Chondrocyte (in vitro differentiated cells): ENCODE results near the gene USP17L13. TPM values are rescaled to one million over a fixed set of nuclear protein-coding genes. Genes with fewer than 3 reads are reported as not detected.
"Not testable (repeated sequence)": the region's sequence is repeated elsewhere in the genome, so short reads cannot be mapped to it uniquely, and the experiment has no call there.

ENCODE experiments used
- DNase-seq: peaks from one replicate; pipeline ENCODE4 v3.0.0; 2021; ENCODE audit warnings: mixed read lengths, low spot score
- H3K27ac Mint-ChIP-seq: one replicate; pipeline ENCODE4 v1.8.0; 2021; ENCODE audit warnings: mild to moderate bottlenecking, moderate library complexity, mixed read lengths; ENCODE audit not compliant: unreplicated experiment
- H3K27me3 Mint-ChIP-seq: 2 replicates; pipeline ENCODE4 v1.8.0; 2021; ENCODE audit warnings: low read depth, mixed read lengths
- H3K36me3 Mint-ChIP-seq: 2 replicates; pipeline ENCODE4 v1.8.0; 2021; ENCODE audit warnings: low read depth, mixed read lengths
- H3K4me1 Mint-ChIP-seq: 2 replicates; pipeline ENCODE4 v1.8.0; 2021; ENCODE audit warnings: low read depth, mild to moderate bottlenecking, mixed read lengths
- H3K4me3 Mint-ChIP-seq: one replicate; pipeline ENCODE4 v1.8.0; 2021; ENCODE audit warnings: mild to moderate bottlenecking, moderate library complexity, mixed read lengths; ENCODE audit not compliant: unreplicated experiment
- H3K9me3 Mint-ChIP-seq: 2 replicates; pipeline ENCODE4 v1.8.0; 2021; ENCODE audit warnings: low read depth, mixed read lengths
- long read RNA-seq: library from polyadenylated mRNA; stranded (forward); transcript quantifications from one replicate; pipeline ENCODE4 v2.0.0, GENCODE V29; 2021
- total RNA-seq: library from RNA; stranded (reverse); gene quantifications from 3 replicates; pipeline ENCODE4 v1.2.1, GENCODE V29; 2021

Gene USP17L13
- total RNA-seq: not detected in 3 replicates
- long read RNA-seq: 0 reads

- not testable (repeated sequence) for H3K27ac Mint-ChIP-seq, H3K27me3 Mint-ChIP-seq, H3K4me1 Mint-ChIP-seq, DNase-seq, H3K4me3 Mint-ChIP-seq, H3K9me3 Mint-ChIP-seq, H3K36me3 Mint-ChIP-seq
Measured at GRCh38 chr4:9224596-9224995, at the start of gene USP17L13. Gene USP17L13, plus strand, starts transcription at chr4:9224896. Its CDS starts 0 bp downstream, at chr4:9224896.

GRCh38 chr4:9210357-9210756 lies 14.3 kb upstream of the USP17L13 start, which contains the start of gene USP17L10:
Gene USP17L10, plus strand, starts transcription at chr4:9210657. Its CDS starts 0 bp downstream, at chr4:9210657.
- H3K4me3 Mint-ChIP-seq, DNase-seq, H3K36me3 Mint-ChIP-seq, H3K9me3 Mint-ChIP-seq, H3K27me3 Mint-ChIP-seq, H3K4me1 Mint-ChIP-seq, H3K27ac Mint-ChIP-seq: not testable (repeated sequence)

GRCh38 chr4:9214701-9215100 lies 10.0 kb upstream of the USP17L13 start:
- H3K4me3 Mint-ChIP-seq, H3K27me3 Mint-ChIP-seq, H3K4me1 Mint-ChIP-seq, H3K27ac Mint-ChIP-seq, H3K36me3 Mint-ChIP-seq, H3K9me3 Mint-ChIP-seq: not testable (repeated sequence)
- peak; percentile 53 for DNase-seq

- H3K36me3 Mint-ChIP-seq, H3K4me3 Mint-ChIP-seq, H3K4me1 Mint-ChIP-seq, H3K9me3 Mint-ChIP-seq, DNase-seq, H3K27me3 Mint-ChIP-seq, H3K27ac Mint-ChIP-seq: not testable (repeated sequence)
Measured at GRCh38 chr4:9215105-9215504, 9.6 kb upstream of the USP17L13 start, which contains the start of gene USP17L11. Gene USP17L11, plus strand, starts transcription at chr4:9215405. Its CDS starts 0 bp downstream, at chr4:9215405.

GRCh38 chr4:9219852-9220251 lies 4.8 kb upstream of the USP17L13 start, which contains the start of gene USP17L12:
Gene USP17L12, plus strand, starts transcription at chr4:9220152. Its CDS starts 0 bp downstream, at chr4:9220152.
- H3K27me3 Mint-ChIP-seq, DNase-seq, H3K27ac Mint-ChIP-seq, H3K36me3 Mint-ChIP-seq, H3K4me1 Mint-ChIP-seq, H3K4me3 Mint-ChIP-seq, H3K9me3 Mint-ChIP-seq: not testable (repeated sequence)

GRCh38 chr4:9230249-9230648 lies 5.6 kb downstream of the USP17L13 start:
- DNase-seq: peak; percentile 69
- H3K36me3 Mint-ChIP-seq, H3K27me3 Mint-ChIP-seq, H3K4me1 Mint-ChIP-seq, H3K9me3 Mint-ChIP-seq, H3K4me3 Mint-ChIP-seq, H3K27ac Mint-ChIP-seq: not testable (repeated sequence)

GRCh38 chr4:9234085-9234484 lies 9.4 kb downstream of the USP17L13 start, which contains the start of gene USP17L15:
Gene USP17L15, plus strand, starts transcription at chr4:9234385. Its CDS starts 0 bp downstream, at chr4:9234385.
- H3K27ac Mint-ChIP-seq, DNase-seq, H3K36me3 Mint-ChIP-seq, H3K9me3 Mint-ChIP-seq, H3K27me3 Mint-ChIP-seq, H3K4me3 Mint-ChIP-seq, H3K4me1 Mint-ChIP-seq: not testable (repeated sequence)

GRCh38 chr4:9238461-9238860 lies 13.8 kb downstream of the USP17L13 start:
- not testable (repeated sequence) for H3K4me1 Mint-ChIP-seq, H3K27ac Mint-ChIP-seq, H3K9me3 Mint-ChIP-seq, H3K36me3 Mint-ChIP-seq, H3K4me3 Mint-ChIP-seq, H3K27me3 Mint-ChIP-seq
- peak; percentile 36 for DNase-seq

- H3K4me3 Mint-ChIP-seq, H3K27me3 Mint-ChIP-seq, H3K9me3 Mint-ChIP-seq, H3K4me1 Mint-ChIP-seq, H3K36me3 Mint-ChIP-seq, H3K27ac Mint-ChIP-seq, DNase-seq: not testable (repeated sequence)
Measured at GRCh38 chr4:9243579-9243978, 18.9 kb downstream of the USP17L13 start, which contains the start of gene USP17L17. Gene USP17L17, plus strand, starts transcription at chr4:9243879. Its CDS starts 0 bp downstream, at chr4:9243879.

- not testable (repeated sequence) for H3K27ac Mint-ChIP-seq, H3K4me3 Mint-ChIP-seq, H3K9me3 Mint-ChIP-seq, H3K4me1 Mint-ChIP-seq, H3K36me3 Mint-ChIP-seq, H3K27me3 Mint-ChIP-seq
- peak; percentile 71 for DNase-seq
Measured at GRCh38 chr4:9247953-9248680, 23.4 kb downstream of the USP17L13 start, which contains the start of gene USP17L18. Gene USP17L18, plus strand, starts transcription at chr4:9248630. Its CDS starts 0 bp downstream, at chr4:9248630.

- H3K36me3 Mint-ChIP-seq, H3K4me1 Mint-ChIP-seq: not testable (repeated sequence)
Measured at GRCh38 chr4:9253078-9253477, 28.4 kb downstream of the USP17L13 start, which contains the start of gene USP17L19. Gene USP17L19, plus strand, starts transcription at chr4:9253378. Its CDS starts 0 bp downstream, at chr4:9253378.

GRCh38 chr4:9257824-9258223 lies 33.1 kb downstream of the USP17L13 start, which contains the start of gene USP17L20:
Gene USP17L20, plus strand, starts transcription at chr4:9258124. Its CDS starts 0 bp downstream, at chr4:9258124.
- not testable (repeated sequence) for H3K4me3 Mint-ChIP-seq, H3K4me1 Mint-ChIP-seq, H3K9me3 Mint-ChIP-seq

More at GRCh38 chr4:9253078-9253477, 28.4 kb downstream of the USP17L13 start, which contains the start of gene USP17L19:
- DNase-seq, H3K27ac Mint-ChIP-seq, H3K4me3 Mint-ChIP-seq, H3K27me3 Mint-ChIP-seq, H3K9me3 Mint-ChIP-seq: not testable (repeated sequence)

More at GRCh38 chr4:9257824-9258223, 33.1 kb downstream of the USP17L13 start, which contains the start of gene USP17L20:
- not testable (repeated sequence) for H3K36me3 Mint-ChIP-seq, H3K27ac Mint-ChIP-seq, H3K27me3 Mint-ChIP-seq, DNase-seq
